DND-41 (cell line): ENCODE measurements around the gene OGN.

ENCODE experiments used
- EZH2 ChIP-seq: IDR thresholded peaks from 3 replicates; pipeline ENCODE4 v1.6.1; 2012; ENCODE audit warnings: borderline replicate concordance, low read depth, mild to moderate bottlenecking, moderate library complexity, low read length, inconsistent platforms; ENCODE audit not compliant: severe bottlenecking
- TF ChIP-seq, protein P1 (sequence below): IDR thresholded peaks from 2 replicates; pipeline ENCODE4 v1.5.1; 2012; ENCODE audit warnings: borderline replicate concordance, low read length, moderate library complexity, mild to moderate bottlenecking; ENCODE audit not compliant: poor library complexity, severe bottlenecking; ENCODE audit errors: extremely low read depth

DNA sequence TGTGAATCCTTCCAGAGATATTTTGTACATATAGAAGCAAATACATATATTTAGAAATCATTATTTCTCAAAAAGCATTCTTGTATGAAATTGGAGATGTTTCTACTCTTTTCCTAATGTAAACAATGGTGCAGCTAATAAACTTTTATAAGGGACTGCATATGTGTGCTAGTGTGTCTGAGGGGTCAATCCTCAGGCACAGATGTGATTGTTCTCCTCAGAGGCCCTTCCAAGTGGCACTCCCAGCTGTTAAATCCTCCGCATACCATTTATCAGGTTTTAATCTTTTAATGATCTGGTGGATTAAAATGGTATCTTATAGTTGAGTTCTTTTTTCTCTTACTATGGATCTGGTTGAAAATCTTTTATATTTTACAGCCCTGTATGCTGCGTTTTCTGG, 25.5 kb upstream of the OGN start:
- TF ChIP-seq, protein P1, sequence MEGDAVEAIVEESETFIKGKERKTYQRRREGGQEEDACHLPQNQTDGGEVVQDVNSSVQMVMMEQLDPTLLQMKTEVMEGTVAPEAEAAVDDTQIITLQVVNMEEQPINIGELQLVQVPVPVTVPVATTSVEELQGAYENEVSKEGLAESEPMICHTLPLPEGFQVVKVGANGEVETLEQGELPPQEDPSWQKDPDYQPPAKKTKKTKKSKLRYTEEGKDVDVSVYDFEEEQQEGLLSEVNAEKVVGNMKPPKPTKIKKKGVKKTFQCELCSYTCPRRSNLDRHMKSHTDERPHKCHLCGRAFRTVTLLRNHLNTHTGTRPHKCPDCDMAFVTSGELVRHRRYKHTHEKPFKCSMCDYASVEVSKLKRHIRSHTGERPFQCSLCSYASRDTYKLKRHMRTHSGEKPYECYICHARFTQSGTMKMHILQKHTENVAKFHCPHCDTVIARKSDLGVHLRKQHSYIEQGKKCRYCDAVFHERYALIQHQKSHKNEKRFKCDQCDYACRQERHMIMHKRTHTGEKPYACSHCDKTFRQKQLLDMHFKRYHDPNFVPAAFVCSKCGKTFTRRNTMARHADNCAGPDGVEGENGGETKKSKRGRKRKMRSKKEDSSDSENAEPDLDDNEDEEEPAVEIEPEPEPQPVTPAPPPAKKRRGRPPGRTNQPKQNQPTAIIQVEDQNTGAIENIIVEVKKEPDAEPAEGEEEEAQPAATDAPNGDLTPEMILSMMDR = no peak
- TF ChIP-seq EZH2 = no peak
